NCI-H1048 (cell line): ENCODE measurements around the gene ITGB6.

Source experiments
- DNase-seq: peaks from one replicate; lab custom pipeline; 2025; lab: John Stamatoyannopoulos, UW

The ITGB6 gene

GRCh38 chr2:160087854-160088745 lies 112.0 kb downstream of the ITGB6 start:
- DNase-seq: no peak

- DNase-seq: no peak
These were observed 114.4 kb downstream of the ITGB6 start for GRCh38 chr2:160085662-160086061.

- DNase-seq: no peak
These were observed 121.9 kb downstream of the ITGB6 start for GRCh38 chr2:160077912-160078810.

- DNase-seq: no peak
These were observed 123.2 kb downstream of the ITGB6 start for GRCh38 chr2:160076914-160077313.

GRCh38 chr2:160076241-160076640 lies 123.8 kb downstream of the ITGB6 start:
- DNase-seq: no peak

- no peak for DNase-seq
These were observed 124.9 kb downstream of the ITGB6 start for GRCh38 chr2:160075171-160075570.

- no peak for DNase-seq
These were observed 126.7 kb downstream of the ITGB6 start for GRCh38 chr2:160073284-160073888.

GRCh38 chr2:160068906-160069305 lies 131.2 kb downstream of the ITGB6 start:
- DNase-seq: no peak

- no peak for DNase-seq
These were observed 135.2 kb downstream of the ITGB6 start for GRCh38 chr2:160064916-160065315.

- no peak for DNase-seq
These were observed 136.0 kb downstream of the ITGB6 start for GRCh38 chr2:160063879-160064612.

- DNase-seq: no peak
These were observed 136.8 kb downstream of the ITGB6 start for GRCh38 chr2:160063271-160063670.

- DNase-seq: no peak
These were observed 137.6 kb downstream of the ITGB6 start, which contains the start of gene PLA2R1 for GRCh38 chr2:160062292-160063005. Gene PLA2R1 (minus strand): TSS chr2:160062615. CDS start chr2:160062403, 212 bp downstream.

GRCh38 chr2:160061944-160062291 lies 138.2 kb downstream of the ITGB6 start:
- no peak for DNase-seq

GRCh38 chr2:160061533-160061932 lies 138.5 kb downstream of the ITGB6 start:
- DNase-seq: no peak

GRCh38 chr2:160060297-160060696 lies 139.8 kb downstream of the ITGB6 start:
- DNase-seq: no peak

- no peak for DNase-seq
These were observed 142.7 kb downstream of the ITGB6 start for GRCh38 chr2:160057356-160057755.

- no peak for DNase-seq
These were observed 144.4 kb downstream of the ITGB6 start for GRCh38 chr2:160055726-160056108.

GRCh38 chr2:160054984-160055725 lies 144.9 kb downstream of the ITGB6 start:
- no peak for DNase-seq

- DNase-seq: no peak
These were observed 146.1 kb downstream of the ITGB6 start for GRCh38 chr2:160053946-160054345.

- no peak for DNase-seq
These were observed 147.5 kb downstream of the ITGB6 start for GRCh38 chr2:160052531-160052930.
